HuH-7.5 (cell line): ENCODE results near the gene CST1.

Source experiments
- DNase-seq: peaks from one replicate; pipeline ENCODE4 v3.0.0; 2011; ENCODE audit warnings: low spot score

Gene CST1

DNA sequence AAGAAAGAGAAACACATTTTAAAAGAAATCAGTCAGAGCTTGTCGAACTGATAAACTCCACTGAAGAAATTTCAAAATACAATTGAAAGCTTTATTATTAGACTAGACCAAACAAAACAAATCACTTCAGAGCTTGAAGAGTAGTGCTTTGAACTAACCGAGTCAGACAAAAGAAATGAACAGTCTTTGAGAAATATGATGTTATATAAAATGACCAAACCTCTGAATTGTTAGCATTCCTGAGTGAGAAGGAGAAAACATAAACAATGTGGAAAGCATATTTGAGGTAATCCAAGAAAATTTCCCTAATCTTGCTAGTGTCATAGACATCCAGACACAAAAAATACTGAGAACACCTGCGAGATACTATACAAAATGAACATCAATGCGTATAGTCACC lies 48.7 kb downstream of the CST1 start:
- no peak for DNase-seq

DNA sequence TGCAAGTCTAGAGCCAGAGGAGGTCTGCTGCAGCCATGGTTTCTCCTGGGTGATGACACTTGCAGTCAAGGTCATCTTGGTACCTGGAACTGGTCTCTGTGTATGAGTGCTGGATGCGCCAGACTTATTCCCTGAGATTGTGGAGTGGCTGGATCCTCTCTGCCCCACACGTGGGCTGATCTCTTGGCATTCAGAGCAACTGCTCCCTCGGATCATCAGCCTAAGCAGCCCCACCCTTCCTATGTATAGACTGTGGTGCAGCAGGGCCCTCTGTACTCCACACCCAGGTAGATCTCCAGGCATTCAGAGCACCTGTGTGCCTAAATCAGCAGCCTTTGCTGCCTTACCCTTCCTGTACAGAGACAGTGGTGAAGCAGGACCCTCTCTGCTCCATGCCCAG lies 49.8 kb downstream of the CST1 start:
- no peak for DNase-seq

DNA sequence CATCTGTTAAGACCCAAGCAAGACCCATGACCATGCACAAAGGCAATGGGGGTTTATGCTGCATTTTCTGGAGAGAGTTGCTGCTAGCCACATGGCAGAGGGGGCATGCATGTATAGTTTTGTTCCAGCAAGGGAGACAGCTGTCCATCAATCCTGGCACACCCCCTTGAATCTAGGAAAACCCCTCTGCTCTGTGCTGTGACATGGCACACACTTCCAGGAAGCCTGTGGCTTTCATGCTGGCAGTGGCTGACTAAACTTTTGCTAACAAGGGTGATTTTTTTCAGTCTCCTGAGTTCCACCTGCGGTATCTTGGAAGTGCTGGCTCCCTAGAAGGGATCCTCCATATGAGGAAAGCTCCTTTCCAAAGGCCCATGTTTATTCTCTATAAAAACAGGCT lies 52.8 kb downstream of the CST1 start:
- DNase-seq, result no peak
